OCI-LY7 (cell line): ENCODE data around the gene ADH7. TPM values are rescaled to one million over a fixed set of nuclear protein-coding genes. Genes with fewer than 3 reads are reported as not detected.

ENCODE experiments used
- BruUV-seq: library from RNA; stranded (reverse); fragments of 400-500 nt; replicated peaks from 2 replicates; lab custom pipeline; 2021; lab: Mats Ljungman, UMichigan
- CTCF ChIA-PET: fragments of 300-600 bp; sonication (Branson Sonifier 250); formaldehyde crosslinking; loops from one replicate; lab custom pipeline; 2022; ENCODE audit warnings: antibody characterized with exemption; ENCODE audit not compliant: unreplicated experiment; lab: Charles Lee
- POLR2A ChIA-PET: fragments of 300-600 bp; sonication (Branson Sonifier 250); formaldehyde crosslinking; loops from one replicate; lab custom pipeline; 2022; ENCODE audit warnings: antibody characterized with exemption; lab: Charles Lee
- DNase-seq: peaks from one replicate; pipeline ENCODE4 v3.0.0-alpha.2; 2015; ENCODE audit warnings: low spot score
- H2AFZ ChIP-seq: fragments of 200-600 bp; sonication (generic), shearing (Covaris generic); 2 replicates; pipeline ENCODE4 v1.6.1; 2014; ENCODE audit warnings: mild to moderate bottlenecking, antibody characterized with exemption, low read length, moderate library complexity
- H3K27ac ChIP-seq: fragments of 200-600 bp; sonication (generic); 2 replicates; pipeline ENCODE4 v1.5.1; 2014; ENCODE audit warnings: mixed run types, low read depth, mild to moderate bottlenecking, moderate library complexity, low read length, inconsistent platforms; ENCODE audit not compliant: poor library complexity, severe bottlenecking
- H3K36me3 ChIP-seq: fragments of 200-600 bp; sonication (generic); 2 replicates; pipeline ENCODE4 v1.6.1; 2014; ENCODE audit warnings: mild to moderate bottlenecking, antibody characterized with exemption, low read length, moderate library complexity, mixed read lengths; ENCODE audit not compliant: insufficient read depth
- H3K4me1 ChIP-seq: fragments of 200-600 bp; sonication (generic); 2 replicates; pipeline ENCODE4 v1.5.1; 2014; ENCODE audit warnings: mild to moderate bottlenecking, low read length; ENCODE audit not compliant: insufficient read depth, poor library complexity, severe bottlenecking
- H3K4me2 ChIP-seq: fragments of 200-600 bp; sonication (generic); 2 replicates; pipeline ENCODE4 v1.6.1; 2014; ENCODE audit warnings: mild to moderate bottlenecking, low read length
- H3K4me3 ChIP-seq: fragments of 200-600 bp; sonication (generic); 2 replicates; pipeline ENCODE4 v1.5.1; 2014; ENCODE audit warnings: mild to moderate bottlenecking, low read depth, low read length; ENCODE audit not compliant: poor library complexity, severe bottlenecking
- H3K79me2 ChIP-seq: fragments of 200-600 bp; sonication (generic); 2 replicates; pipeline ENCODE4 v1.6.1; 2016; ENCODE audit warnings: low read depth, mild to moderate bottlenecking, low read length, moderate library complexity, mixed read lengths; ENCODE audit not compliant: insufficient read depth
- H3K9me2 ChIP-seq: fragments of 200-600 bp; sonication (generic); 2 replicates; pipeline ENCODE4 v1.6.1; 2016; ENCODE audit warnings: mild to moderate bottlenecking, low read length, mixed read lengths; ENCODE audit not compliant: insufficient read depth
- H3K9me3 ChIP-seq: fragments of 200-600 bp; sonication (generic); 2 replicates; pipeline ENCODE4 v1.6.1; 2014; ENCODE audit warnings: mild to moderate bottlenecking, mixed run types, low read length, mixed read lengths
- H4K20me1 ChIP-seq: fragments of 200-600 bp; sonication (generic); 2 replicates; pipeline ENCODE4 v1.6.1; 2014; ENCODE audit warnings: mild to moderate bottlenecking, antibody characterized with exemption, low read length, moderate library complexity, mixed read lengths; ENCODE audit not compliant: insufficient read depth
- CTCF ChIP-seq: fragments of 200-600 bp; sonication (generic); conservative IDR thresholded peaks from 2 replicates; pipeline ENCODE4 v1.5.1; 2014; ENCODE audit warnings: mild to moderate bottlenecking, antibody characterized with exemption, low read length, moderate library complexity, mixed read lengths
- EZH2phosphoT487 ChIP-seq: fragments of 200-600 bp; sonication (generic); IDR thresholded peaks from 2 replicates; pipeline ENCODE4 v1.6.1; 2018; ENCODE audit warnings: low read depth, borderline replicate concordance, mild to moderate bottlenecking, mixed run types, antibody characterized with exemption, low read length, moderate library complexity, mixed read lengths
- intact Hi-C: fragments of 100-400 bp; cut with micrococcal nuclease; formaldehyde crosslinking; loops from one replicate; pipeline ENCODE4 v1.10.0; 2022; ENCODE audit not compliant: unreplicated experiment
- total RNA-seq, 2 experiments: library from RNA; depleted of rRNA in 1 of 2; stranded (reverse); fragments of >200 nt in 1 of 2; shearing (Covaris generic) in 1 of 2; gene quantifications; 2 replicates each; pipeline ENCODE4 v1.2.3, GENCODE V29; 2014 to 2022

ADH7 gene
- total RNA-seq, 2 experiments from 2014 or later: not detected

DNA sequence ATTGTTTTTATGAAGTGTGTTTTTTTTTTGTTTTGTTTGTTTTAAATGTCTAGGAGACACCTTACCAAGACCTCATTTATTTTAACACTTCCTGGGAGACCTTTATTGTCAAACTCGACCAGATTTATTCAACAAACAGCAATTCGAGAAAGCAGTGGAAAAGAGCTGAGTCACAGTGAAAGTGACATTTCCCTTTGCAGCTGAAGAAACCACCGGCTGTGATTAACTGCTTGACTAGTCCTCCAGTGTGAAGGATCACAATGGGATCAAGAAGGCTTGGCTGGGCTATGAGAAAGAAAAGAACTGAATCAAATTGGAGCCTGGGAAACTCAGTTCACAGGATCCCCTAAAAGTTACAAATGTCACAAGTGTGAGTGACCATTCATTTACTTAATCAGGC lies 11.9 kb upstream of the ADH7 start:
- H3K9me3 ChIP-seq: no peaks in the 10 kb centered on the region
- CTCF ChIA-PET: no interaction called here
- no peaks in the 10 kb centered on the region for H3K79me2 ChIP-seq
- no peak overlapping the region for H3K4me3 ChIP-seq
- no peaks in the 10 kb centered on the region for H3K36me3 ChIP-seq
- no peak overlapping the region for H3K27ac ChIP-seq
- intact Hi-C loops: no loop called here
- POLR2A ChIA-PET: interaction anchor here (0.9 kb wide), 1 partner anchor 12 kb away, joined by 3 read pairs; no protein-coding TSS in a partner anchor
- no peaks in the 10 kb centered on the region for H3K9me2 ChIP-seq
- no peak for DNase-seq
- H2AFZ ChIP-seq: peak overlapping the region; percentile 36; the same call in 1 of the 2 replicates
- H3K4me1 ChIP-seq: no peaks in the 10 kb centered on the region
- H3K4me2 ChIP-seq: no peak overlapping the region
- no TSS peak for BruUV-seq
- TF ChIP-seq EZH2phosphoT487 (no peak), CTCF (no peak)
- no peaks in the 10 kb centered on the region for H4K20me1 ChIP-seq

DNA sequence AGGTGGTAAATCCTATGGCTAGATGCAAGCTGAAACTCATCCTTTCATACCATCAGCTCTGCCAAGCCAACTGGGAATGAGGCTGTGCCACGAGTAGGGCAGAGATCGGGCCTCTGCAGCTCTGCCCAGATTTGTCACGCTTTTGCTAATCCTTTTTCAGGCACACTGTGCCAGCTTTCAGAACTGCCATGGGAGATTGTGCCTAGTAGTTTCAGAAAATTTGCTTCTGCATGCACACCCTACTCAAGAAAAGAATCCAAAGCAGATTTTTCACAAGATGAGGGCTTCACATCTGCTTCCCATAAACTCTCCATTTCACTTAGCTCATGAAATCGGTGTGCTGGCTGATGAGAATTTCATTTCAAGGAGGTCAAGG lies 3.3 kb upstream of the ADH7 start:
- no peak for DNase-seq
- Histone ChIP-seq H3K4me1 (no peaks in the 10 kb centered on the region), H3K36me3 (no peaks in the 10 kb centered on the region), H3K9me2 (no peaks in the 10 kb centered on the region), H3K79me2 (no peaks in the 10 kb centered on the region), H3K4me3 (no peak overlapping the region), H3K27ac (no peak overlapping the region), H4K20me1 (no peaks in the 10 kb centered on the region), H2AFZ (no peak overlapping the region), H3K9me3 (no peaks in the 10 kb centered on the region), H3K4me2 (no peak overlapping the region)
- TF ChIP-seq EZH2phosphoT487: no peak
- TF ChIP-seq CTCF: no peak
- BruUV-seq: no TSS peak
- intact Hi-C loops: no loop called here
- ChIA-PET CTCF (no interaction called here), POLR2A (interaction anchor here (0.6 to 0.7 kb wide), 2 partner anchors 609 to 1411 kb away, joined by 3 to 5 read pairs; no protein-coding TSS in a partner anchor)

- ChIA-PET POLR2A (interaction anchor here (0.6 to 0.7 kb wide), 2 partner anchors 609 to 1411 kb away, joined by 3 to 5 read pairs; no protein-coding TSS in a partner anchor), CTCF (no interaction called here)
- H3K9me2 ChIP-seq: no peaks in the 10 kb centered on the region
- H3K79me2 ChIP-seq: no peaks in the 10 kb centered on the region
- H4K20me1 ChIP-seq: no peaks in the 10 kb centered on the region
- H3K27ac ChIP-seq: no peak overlapping the region
- intact Hi-C loops: no loop called here
- BruUV-seq: no TSS peak
- no peak for DNase-seq
- H3K4me2 ChIP-seq: no peak overlapping the region
- H3K9me3 ChIP-seq: no peaks in the 10 kb centered on the region
- no peaks in the 10 kb centered on the region for H3K4me1 ChIP-seq
- no peak overlapping the region for H3K4me3 ChIP-seq
- H3K36me3 ChIP-seq: no peaks in the 10 kb centered on the region
- no peak overlapping the region for H2AFZ ChIP-seq
- TF ChIP-seq CTCF (no peak), EZH2phosphoT487 (no peak)
Measured at GRCh38 chr4:99437723-99438404, 2.7 kb upstream of the ADH7 start.
